Upper lobe of left lung (tissue), 6 donors: ENCODE measurements around the gene PITPNM3. TPM values are rescaled to one million over a fixed set of nuclear protein-coding genes. Genes with fewer than 3 reads are reported as not detected.

Experiments used
- ATAC-seq, 2 donors: fragments of 200-7000 bp; cut with Tn5 transposase; one replicate each; pipeline ENCODE4 v1.9.1; 2022; ENCODE audit warnings: mild to moderate bottlenecking in 2 of 2, moderate library complexity in 2 of 2; ENCODE audit not compliant: low FRiP score in 2 of 2
- DNase-seq, 2 donors: peaks; one replicate each; pipeline ENCODE4 v3.0.0-alpha.2; 2019 to 2020
- H3K27ac ChIP-seq, 4 donors: fragments of 200-600 bp; sonication (generic); one replicate each; pipeline ENCODE4 v1.5.1; 2016 to 2019
- H3K27me3 ChIP-seq, 4 donors: fragments of 200-600 bp; sonication (generic); one replicate each; pipeline ENCODE4 v1.5.1; 2017 to 2019
- H3K36me3 ChIP-seq, 4 donors: fragments of 200-600 bp; sonication (generic); one replicate each; pipeline ENCODE4 v1.5.1; 2016 to 2019
- H3K4me1 ChIP-seq, 4 donors: fragments of 200-600 bp; sonication (generic); one replicate each; pipeline ENCODE4 v1.5.1; 2018 to 2019
- H3K4me3 ChIP-seq, 4 donors: fragments of 200-600 bp; sonication (generic); one replicate each; pipeline ENCODE4 v1.5.1; 2017 to 2019; ENCODE audit warnings: mild to moderate bottlenecking in 2 of 4, moderate library complexity in 1 of 4
- H3K9me3 ChIP-seq, 4 donors: fragments of 200-600 bp; sonication (generic); one replicate each; pipeline ENCODE4 v1.5.1; 2018 to 2019
- CTCF ChIP-seq, 6 experiments: fragments of 450-650 bp in 4 of 6; fragments of 200-600 bp in 2 of 6; sonication (generic) in 2 of 6; IDR thresholded peaks; one replicate each; pipeline ENCODE4 v1.5.1; 2016 to 2019; ENCODE audit warnings: antibody characterized with exemption in 6 of 6
- EP300 ChIP-seq, 4 donors: sonication (generic); formaldehyde crosslinking; IDR thresholded peaks; one replicate each; pipeline ENCODE4 v1.5.1; 2017; ENCODE audit warnings: antibody characterized with exemption in 4 of 4, control low read depth in 2 of 4
- POLR2A ChIP-seq, 4 donors: fragments of 450-650 bp; IDR thresholded peaks; one replicate each; pipeline ENCODE4 v1.5.1; 2016 to 2017; ENCODE audit warnings: antibody characterized with exemption in 4 of 4, mild to moderate bottlenecking in 2 of 4
- POLR2AphosphoS5 ChIP-seq, 2 donors: sonication (generic); formaldehyde crosslinking; IDR thresholded peaks; one replicate each; pipeline ENCODE4 v1.5.1; 2017; ENCODE audit warnings: antibody characterized with exemption in 2 of 2
- WGBS, 2 donors: methylation state at CpG; one replicate each; pipeline ENCODE4 v1.1.5; 2017 to 2018; 5-methylcytosine and 5-hydroxymethylcytosine counted together
- total RNA-seq, 6 donors: library from RNA; depleted of rRNA in 4 of 6; stranded (reverse); fragments of >200 nt in 4 of 6; gene quantifications; one replicate each; pipeline versions ENCODE4 v1.1.0 to v1.2.1, GENCODE V29; 2016 to 2021
- donor health status: DM: no; HTN: no; CAD: no; lungs with moderate emphysema.
- donor health status: DM: no; HTN: yes; CAD: no; lungs with severe emphysema.

PITPNM3 gene
- total RNA-seq, 6 donors from 2014 or later: 10.3 to 16.3 (median 12.5) TPM

GRCh38 chr17:6534846-6535514 lies 21.4 kb downstream of the PITPNM3 start:
- H3K27ac ChIP-seq: no peak overlapping the region
- H3K27me3 ChIP-seq: no peaks in the 10 kb centered on the region
- no peak overlapping the region for H3K4me3 ChIP-seq
- no peaks in the 10 kb centered on the region for H3K4me1 ChIP-seq
- peaks cover 0 to 5% (median 0%) of the 10 kb centered on the region in 4 donors for H3K36me3 ChIP-seq
- TF ChIP-seq EP300 (IDR thresholded peaks at IDR 0.05) (no peak), POLR2AphosphoS5 (IDR thresholded peaks at IDR 0.05) (no peak), POLR2A (IDR thresholded peaks at IDR 0.05) (no peak), CTCF (IDR thresholded peaks at IDR 0.05) (no peak)
- H3K9me3 ChIP-seq: no peaks in the 10 kb centered on the region
- 80 to 83% methylated on average over 2 to 3 of the region's 3 CpGs for WGBS, 2 donors
- DNase-seq (no peak), ATAC-seq (no peak)

GRCh38 chr17:6532441-6532885 lies 23.9 kb downstream of the PITPNM3 start:
- TF ChIP-seq CTCF (IDR thresholded peaks at IDR 0.05) (no peak), POLR2AphosphoS5 (IDR thresholded peaks at IDR 0.05) (no peak), POLR2A (IDR thresholded peaks at IDR 0.05) (no peak), EP300 (IDR thresholded peaks at IDR 0.05) (no peak)
- H3K27me3 ChIP-seq: no peaks in the 10 kb centered on the region
- H3K4me3 ChIP-seq: no peak overlapping the region
- no peaks in the 10 kb centered on the region for H3K9me3 ChIP-seq
- peaks cover 0 to 2% (median 0%) of the 10 kb centered on the region in 4 donors for H3K36me3 ChIP-seq
- DNase-seq (no peak), ATAC-seq (no peak)
- H3K27ac ChIP-seq: no peak overlapping the region
- H3K4me1 ChIP-seq: no peaks in the 10 kb centered on the region
- 64 to 67% methylated on average over 5 of the region's 5 CpGs for WGBS, 2 donors

- 77 to 98% methylated on average over 7 of the region's 7 CpGs for WGBS, 2 donors
- Histone ChIP-seq H3K27ac (no peak overlapping the region), H3K9me3 (no peaks in the 10 kb centered on the region), H3K27me3 (no peaks in the 10 kb centered on the region), H3K4me3 (no peak overlapping the region), H3K4me1 (no peaks in the 10 kb centered on the region), H3K36me3 (no peaks in the 10 kb centered on the region)
- TF ChIP-seq CTCF (IDR thresholded peaks at IDR 0.05) (no peak), POLR2AphosphoS5 (IDR thresholded peaks at IDR 0.05) (no peak), EP300 (IDR thresholded peaks at IDR 0.05) (no peak), POLR2A (IDR thresholded peaks at IDR 0.05) (no peak)
- no peak for DNase-seq
- no peak for ATAC-seq
These were observed 24.8 kb downstream of the PITPNM3 start for GRCh38 chr17:6531575-6531974.

- H3K27me3 ChIP-seq: no peaks in the 10 kb centered on the region
- no peaks in the 10 kb centered on the region for H3K36me3 ChIP-seq
- H3K4me1 ChIP-seq: no peaks in the 10 kb centered on the region
- WGBS, 2 donors: 87 to 95% methylated on average over 5 of the region's 5 CpGs
- H3K4me3 ChIP-seq: no peak overlapping the region
- no peak overlapping the region for H3K27ac ChIP-seq
- ATAC-seq: no peak
- no peak for DNase-seq
- TF ChIP-seq POLR2AphosphoS5 (IDR thresholded peaks at IDR 0.05): no peak
- no peak for TF ChIP-seq POLR2A (IDR thresholded peaks at IDR 0.05)
- no peaks in the 10 kb centered on the region for H3K9me3 ChIP-seq
These were observed 25.9 kb downstream of the PITPNM3 start for GRCh38 chr17:6530324-6530920.

- no peak for ATAC-seq
- no peaks in the 10 kb centered on the region for H3K9me3 ChIP-seq
- WGBS, 2 donors: 90 to 92% methylated on average over 3 of the region's 3 CpGs
- no peak for TF ChIP-seq POLR2A (IDR thresholded peaks at IDR 0.05)
- no peak for TF ChIP-seq POLR2AphosphoS5 (IDR thresholded peaks at IDR 0.05)
- TF ChIP-seq CTCF (IDR thresholded peaks at IDR 0.05): no peak
- no peak for TF ChIP-seq EP300 (IDR thresholded peaks at IDR 0.05)
- H3K27me3 ChIP-seq: no peaks in the 10 kb centered on the region
- H3K4me1 ChIP-seq: no peaks in the 10 kb centered on the region
- no peak overlapping the region for H3K27ac ChIP-seq
- H3K4me3 ChIP-seq: no peak overlapping the region
- no peak for DNase-seq
- no peaks in the 10 kb centered on the region for H3K36me3 ChIP-seq
These were observed 27.8 kb downstream of the PITPNM3 start for GRCh38 chr17:6528557-6528956.
